NCI-H748 treated with DMSO at 0.1 percent for 48 hours (cell line): Measurements from ENCODE around the gene RAB30.
A peak's percentile ranks its signal among the peaks of the same experiment; 100 is the strongest.

Source experiments
- DNase-seq: peaks from one replicate; lab custom pipeline; 2025; lab: John Stamatoyannopoulos, UW

The RAB30 gene

GRCh38 chr11:83039566-83039965 lies 32.1 kb downstream of the RAB30 start:
- DNase-seq: no peak

- no peak for DNase-seq
Measured at GRCh38 chr11:83037877-83038276, 33.8 kb downstream of the RAB30 start.

GRCh38 chr11:83036701-83037100 lies 35.0 kb downstream of the RAB30 start:
- no peak for DNase-seq

- DNase-seq: no peak
Measured at GRCh38 chr11:83035070-83035854, 36.4 kb downstream of the RAB30 start.

- no peak for DNase-seq
Measured at GRCh38 chr11:83034673-83035014, 37.1 kb downstream of the RAB30 start.

GRCh38 chr11:83033972-83034672 lies 37.6 kb downstream of the RAB30 start:
- DNase-seq: peak; percentile 31

GRCh38 chr11:83033371-83033770 lies 38.3 kb downstream of the RAB30 start:
- no peak for DNase-seq

GRCh38 chr11:83031127-83031526 lies 40.6 kb downstream of the RAB30 start:
- DNase-seq: no peak

GRCh38 chr11:83027794-83028193 lies 43.9 kb downstream of the RAB30 start:
- DNase-seq: no peak

- DNase-seq: no peak
Measured at GRCh38 chr11:83027289-83027688, 44.4 kb downstream of the RAB30 start.

GRCh38 chr11:83026229-83026628 lies 45.5 kb downstream of the RAB30 start:
- no peak for DNase-seq

GRCh38 chr11:83025267-83025704 lies 46.4 kb downstream of the RAB30 start:
- peak; percentile 76 for DNase-seq

GRCh38 chr11:83024270-83024854 lies 47.3 kb downstream of the RAB30 start:
- no peak for DNase-seq

- no peak for DNase-seq
Measured at GRCh38 chr11:83023410-83023809, 48.3 kb downstream of the RAB30 start.

- DNase-seq: no peak
Measured at GRCh38 chr11:83021780-83022125, 49.9 kb downstream of the RAB30 start.

- no peak for DNase-seq
Measured at GRCh38 chr11:83020942-83021779, 50.5 kb downstream of the RAB30 start.

- no peak for DNase-seq
Measured at GRCh38 chr11:83019888-83020579, 51.7 kb downstream of the RAB30 start.

- DNase-seq: no peak
Measured at GRCh38 chr11:83014951-83015350, 56.7 kb downstream of the RAB30 start.

GRCh38 chr11:83012168-83013067 lies 59.3 kb downstream of the RAB30 start:
- DNase-seq: no peak

GRCh38 chr11:83011333-83012167 lies 60.1 kb downstream of the RAB30 start:
- no peak for DNase-seq
